HG02885 (cell line): Measurements from ENCODE around the gene CPT1A.
A peak's percentile ranks its signal among the peaks of the same experiment; 100 is the strongest.

ENCODE experiments used
- ATAC-seq: cut with Tn5 transposase; IDR thresholded peaks from one replicate; pipeline ENCODE4 v1.9.1; 2021; ENCODE audit warnings: mild to moderate bottlenecking; ENCODE audit not compliant: unreplicated experiment, poor library complexity

CPT1A gene

GRCh38 chr11:68854273-68854958 is 12.7 kb upstream of the CPT1A start:
- ATAC-seq: no peak

- ATAC-seq: no peak
Observed at GRCh38 chr11:68852628-68853027, 10.9 kb upstream of the CPT1A start.

GRCh38 chr11:68848429-68848828 is 6.7 kb upstream of the CPT1A start:
- ATAC-seq: no peak

- ATAC-seq: no peak
Observed at GRCh38 chr11:68847395-68847794, 5.7 kb upstream of the CPT1A start.

- ATAC-seq: no peak
Observed at GRCh38 chr11:68845351-68846002, 3.8 kb upstream of the CPT1A start.

GRCh38 chr11:68844801-68845200 is 3.1 kb upstream of the CPT1A start:
- no peak for ATAC-seq

- no peak for ATAC-seq
Observed at GRCh38 chr11:68844376-68844775, 2.7 kb upstream of the CPT1A start.

GRCh38 chr11:68843703-68844312 is 2.1 kb upstream of the CPT1A start:
- no peak for ATAC-seq

- no peak for ATAC-seq
Observed at GRCh38 chr11:68843052-68843561, 1.4 kb upstream of the CPT1A start.

GRCh38 chr11:68842427-68843051 is 823 bp upstream of the CPT1A start:
- ATAC-seq: no peak

- ATAC-seq: no peak
Observed at GRCh38 chr11:68840661-68841653, 759 bp downstream of the CPT1A start.

- ATAC-seq: no peak
Observed at GRCh38 chr11:68839911-68840641, 1.6 kb downstream of the CPT1A start.

- peak; percentile 51 for ATAC-seq
Observed at GRCh38 chr11:68839054-68839865, 2.5 kb downstream of the CPT1A start.

GRCh38 chr11:68838572-68838964 is 3.1 kb downstream of the CPT1A start:
- no peak for ATAC-seq

GRCh38 chr11:68837583-68838571 is 3.8 kb downstream of the CPT1A start:
- no peak for ATAC-seq

- ATAC-seq: no peak
Observed at GRCh38 chr11:68835749-68836148, 6.0 kb downstream of the CPT1A start.

GRCh38 chr11:68835328-68835727 is 6.4 kb downstream of the CPT1A start:
- no peak for ATAC-seq
